Activated T-cell treated with anti-CD3 and anti-CD28 coated beads, Interleukin-2, amount 50 U/mL, for 72 hours (primary cell): ENCODE results near the gene ZSCAN5B. TPM values are rescaled to one million over a fixed set of nuclear protein-coding genes. Genes with fewer than 3 reads are reported as not detected.
A peak's percentile ranks its signal among the peaks of the same experiment; 100 is the strongest.
"Not testable (repeated sequence)": the region's sequence is repeated elsewhere in the genome, so short reads cannot be mapped to it uniquely, and the experiment has no call there.

Experiments used
- ATAC-seq, 2 donors: fragments of 150-1000 bp; cut with Tn5 transposase; replicated peaks in 1 of 2; 2 replicates each; pipeline ENCODE4 v1.10.0; 2021; ENCODE audit warnings: moderate library complexity in 2 of 2, mild to moderate bottlenecking in 1 of 2
- DNase-seq, 2 donors: peaks; one replicate each; pipeline ENCODE4 v3.0.0; 2021 to 2022; ENCODE audit warnings: mixed read lengths in 1 of 2
- H3K27ac Mint-ChIP-seq: one replicate; pipeline ENCODE4 v1.8.0; 2022; ENCODE audit warnings: mild to moderate bottlenecking, moderate library complexity, mixed read lengths
- H3K27me3 Mint-ChIP-seq: one replicate; pipeline ENCODE4 v1.8.0; 2022; ENCODE audit warnings: low read depth, mixed read lengths
- H3K36me3 Mint-ChIP-seq, 2 donors: one replicate each; pipeline ENCODE4 v1.8.0; 2022; ENCODE audit warnings: mixed read lengths in 2 of 2, mild to moderate bottlenecking in 1 of 2; ENCODE audit not compliant: insufficient read depth in 2 of 2
- H3K4me1 Mint-ChIP-seq: one replicate; pipeline ENCODE4 v1.8.0; 2022; ENCODE audit warnings: low read depth, mixed read lengths
- H3K4me3 Mint-ChIP-seq, 2 donors: one replicate each; pipeline ENCODE4 v1.8.0; 2022; ENCODE audit warnings: mild to moderate bottlenecking in 2 of 2, mixed read lengths in 2 of 2, moderate library complexity in 2 of 2
- H3K9me3 Mint-ChIP-seq, 2 donors: one replicate each; pipeline ENCODE4 v1.8.0; 2022; ENCODE audit warnings: mixed read lengths in 2 of 2
- total RNA-seq, 2 donors: library from RNA; stranded (reverse); gene quantifications; one replicate each; pipeline ENCODE4 v1.2.3, GENCODE V29; 2022

Gene ZSCAN5B
- total RNA-seq, 2 donors from 2014 or later, result not detected

DNA sequence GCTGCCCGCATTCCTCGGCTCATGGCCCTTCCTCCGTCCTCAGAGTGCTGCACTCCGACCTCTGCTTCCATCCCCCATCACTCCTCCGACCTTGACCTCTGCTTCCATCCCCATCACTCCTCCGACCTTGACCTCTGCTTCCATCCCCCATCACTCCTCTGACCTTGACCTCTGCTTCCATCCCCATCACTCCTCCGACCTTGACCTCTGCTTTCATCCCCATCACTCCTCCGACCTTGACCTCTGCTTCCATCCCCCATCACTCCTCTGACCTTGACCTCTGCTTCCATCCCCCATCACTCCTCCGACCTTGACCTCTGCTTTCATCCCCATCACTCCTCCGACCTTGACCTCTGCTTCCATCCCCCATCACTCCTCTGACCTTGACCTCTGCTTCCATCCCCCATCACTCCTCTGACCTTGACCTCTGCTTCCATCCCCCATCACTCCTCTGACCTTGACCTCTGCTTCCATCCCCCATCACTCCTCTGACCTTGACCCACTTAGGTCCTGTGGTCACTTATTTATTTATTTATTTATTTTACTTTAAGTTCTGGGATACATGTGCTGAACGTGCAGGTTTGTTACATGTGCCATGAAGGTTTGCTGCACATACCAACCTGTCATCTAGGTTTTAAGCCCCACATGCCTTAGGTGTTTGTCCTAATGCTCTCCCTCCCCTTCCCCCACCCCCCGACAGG lies 48.5 kb downstream of the ZSCAN5B start:
- peaks cover 23% of the 10 kb centered on the region for H3K4me1 Mint-ChIP-seq
- H3K27me3 Mint-ChIP-seq, H3K9me3 Mint-ChIP-seq: not testable (repeated sequence)

DNA sequence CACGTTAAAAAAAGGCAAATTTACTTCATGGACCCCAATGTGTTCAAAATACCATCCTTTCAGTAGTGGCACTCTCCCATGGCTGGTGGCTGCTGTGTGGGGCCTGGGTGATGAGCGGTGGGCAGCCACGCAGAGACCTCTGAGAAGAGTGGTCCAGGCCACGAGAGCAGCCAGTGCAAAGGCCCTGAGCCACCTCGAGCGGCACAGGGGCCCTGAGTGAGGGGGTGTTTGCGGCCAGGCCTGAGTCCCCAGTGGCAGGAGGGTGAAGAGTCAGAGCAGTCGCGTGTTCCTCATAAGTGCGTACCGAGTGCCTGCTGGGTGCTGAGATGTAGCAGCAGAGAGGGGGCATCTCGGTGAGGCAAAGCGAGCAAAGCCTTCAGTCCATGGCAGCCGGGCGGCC lies 49.5 kb downstream of the ZSCAN5B start:
- Mint-ChIP-seq H3K36me3 (peaks cover 3 to 16% of the 10 kb centered on the region in 2 donors), H3K4me1 (peaks cover 26% of the 10 kb centered on the region), H3K27me3 (no peaks in the 10 kb centered on the region), H3K9me3 (no peaks in the 10 kb centered on the region), H3K4me3 (no peak overlapping the region), H3K27ac (no peak overlapping the region)
- ATAC-seq, result no peak
- DNase-seq, result no peak

More for the DNA sequence above, 48.5 kb downstream of the ZSCAN5B start:
- not testable (repeated sequence) for DNase-seq, H3K4me3 Mint-ChIP-seq, ATAC-seq, H3K27ac Mint-ChIP-seq
- H3K36me3 Mint-ChIP-seq, result peaks cover 5 to 14% of the 10 kb centered on the region in 2 donors

- no peaks in the 10 kb centered on the region for H3K27me3 Mint-ChIP-seq
- no peak overlapping the region for H3K4me3 Mint-ChIP-seq
- no peaks in the 10 kb centered on the region for H3K9me3 Mint-ChIP-seq
- no peak overlapping the region for H3K27ac Mint-ChIP-seq
- peaks cover 27% of the 10 kb centered on the region for H3K4me1 Mint-ChIP-seq
- no peak for ATAC-seq
- H3K36me3 Mint-ChIP-seq, result peaks cover 3 to 16% of the 10 kb centered on the region in 2 donors
- no peak for DNase-seq
Measured at GRCh38 chr19:56147307-56147706, 50.3 kb downstream of the ZSCAN5B start.

GRCh38 chr19:56146904-56147303 lies 50.7 kb downstream of the ZSCAN5B start:
- ATAC-seq, result no peak
- Mint-ChIP-seq H3K27ac (no peak overlapping the region), H3K4me3 (no peak overlapping the region), H3K4me1 (peaks cover 31% of the 10 kb centered on the region), H3K9me3 (no peaks in the 10 kb centered on the region), H3K27me3 (no peaks in the 10 kb centered on the region), H3K36me3 (peaks cover 3 to 16% of the 10 kb centered on the region in 2 donors)
- no peak for DNase-seq

DNA sequence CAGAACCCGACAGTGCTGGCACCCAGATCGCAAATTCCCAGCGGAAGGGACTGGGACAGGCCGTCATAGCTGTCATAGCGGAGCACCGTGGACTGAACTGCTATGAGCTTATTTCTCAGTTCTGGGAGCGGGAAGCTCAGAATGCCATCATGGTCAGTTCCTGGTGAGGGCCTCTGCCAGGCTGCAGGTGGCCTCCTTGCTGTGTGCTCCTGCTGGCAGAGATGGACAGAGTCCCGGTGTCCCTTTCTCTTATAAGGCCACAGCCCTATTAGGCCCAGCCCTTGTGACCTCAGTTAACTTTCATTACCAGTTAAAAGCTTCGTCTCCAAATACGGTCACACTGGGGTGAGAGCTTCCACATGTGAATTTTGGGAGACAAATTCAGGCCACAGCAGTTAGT lies 51.9 kb downstream of the ZSCAN5B start:
- H3K27ac Mint-ChIP-seq, result no peak overlapping the region
- DNase-seq (no peak), ATAC-seq (no peak)
- H3K36me3 Mint-ChIP-seq, result peaks cover 3 to 16% of the 10 kb centered on the region in 2 donors
- H3K4me3 Mint-ChIP-seq, result no peak overlapping the region
- H3K4me1 Mint-ChIP-seq, result peaks cover 33% of the 10 kb centered on the region
- no peaks in the 10 kb centered on the region for H3K9me3 Mint-ChIP-seq
- no peaks in the 10 kb centered on the region for H3K27me3 Mint-ChIP-seq

GRCh38 chr19:56144831-56145230 lies 52.8 kb downstream of the ZSCAN5B start:
- Mint-ChIP-seq H3K36me3 (peaks cover 3 to 10% of the 10 kb centered on the region in 2 donors), H3K27me3 (no peaks in the 10 kb centered on the region), H3K4me3 (no peak overlapping the region), H3K27ac (no peak overlapping the region), H3K4me1 (peaks cover 38% of the 10 kb centered on the region), H3K9me3 (no peaks in the 10 kb centered on the region)
- DNase-seq (no peak), ATAC-seq (no peak)

GRCh38 chr19:56144376-56144775 lies 53.2 kb downstream of the ZSCAN5B start:
- H3K36me3 Mint-ChIP-seq, result peaks cover 2 to 8% of the 10 kb centered on the region in 2 donors
- H3K4me1 Mint-ChIP-seq, result peaks cover 43% of the 10 kb centered on the region
- DNase-seq (no peak), ATAC-seq (no peak)
- H3K27ac Mint-ChIP-seq, result no peak overlapping the region
- H3K4me3 Mint-ChIP-seq, result no peak overlapping the region
- H3K27me3 Mint-ChIP-seq, result no peaks in the 10 kb centered on the region
- no peaks in the 10 kb centered on the region for H3K9me3 Mint-ChIP-seq

- DNase-seq, result no peak
- Mint-ChIP-seq H3K27me3 (no peaks in the 10 kb centered on the region), H3K36me3 (peaks cover 0 to 4% of the 10 kb centered on the region in 2 donors), H3K4me3 (peak overlapping the region; percentile 88 to 94), H3K9me3 (no peaks in the 10 kb centered on the region), H3K27ac (no peak overlapping the region), H3K4me1 (peaks cover 44% of the 10 kb centered on the region)
- no peak for ATAC-seq
Measured at GRCh38 chr19:56142897-56143434, 54.6 kb downstream of the ZSCAN5B start.

GRCh38 chr19:56142087-56142787 lies 55.3 kb downstream of the ZSCAN5B start:
- peak overlapping the region; percentile 60 for H3K27ac Mint-ChIP-seq
- no peaks in the 10 kb centered on the region for H3K27me3 Mint-ChIP-seq
- ATAC-seq (no peak), DNase-seq (no peak)
- peaks cover 0 to 4% of the 10 kb centered on the region in 2 donors for H3K36me3 Mint-ChIP-seq
- H3K4me3 Mint-ChIP-seq, result peak overlapping the region; percentile 88 to 94
- peaks cover 44% of the 10 kb centered on the region for H3K4me1 Mint-ChIP-seq
- H3K9me3 Mint-ChIP-seq, result no peaks in the 10 kb centered on the region

DNA sequence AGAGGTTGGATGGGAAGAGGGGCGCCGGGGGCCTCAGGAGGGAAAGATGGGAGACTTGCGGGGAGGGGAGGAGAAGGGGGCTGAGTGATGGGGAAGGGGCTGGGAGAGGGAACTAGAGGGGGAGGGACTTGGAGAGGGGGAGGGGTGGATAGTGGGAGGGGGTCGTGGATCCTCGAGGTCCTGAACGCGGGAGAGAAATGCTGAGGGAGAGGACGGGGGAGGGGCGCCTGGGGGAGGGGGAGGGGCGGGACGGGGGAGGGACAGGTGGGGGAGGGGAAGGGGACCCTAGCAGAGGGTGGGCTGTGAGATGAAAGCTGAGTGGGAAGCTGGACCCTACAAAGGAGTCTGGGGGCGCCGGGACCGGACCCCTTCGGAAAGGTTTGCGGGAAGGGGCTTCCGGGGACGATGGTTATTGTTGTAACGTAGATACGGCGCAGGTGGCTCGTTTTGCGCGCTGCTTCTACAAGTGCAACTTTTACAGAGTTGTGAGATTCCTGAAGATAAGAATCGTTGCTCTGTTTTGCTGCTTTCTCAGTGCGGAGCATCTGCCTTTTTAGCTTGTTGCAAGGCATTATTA lies 56.1 kb downstream of the ZSCAN5B start:
- no peak for ATAC-seq
- no peaks in the 10 kb centered on the region for H3K9me3 Mint-ChIP-seq
- peaks cover 0 to 3% of the 10 kb centered on the region in 2 donors for H3K36me3 Mint-ChIP-seq
- H3K27me3 Mint-ChIP-seq, result no peaks in the 10 kb centered on the region
- H3K4me1 Mint-ChIP-seq, result peaks cover 44% of the 10 kb centered on the region
- peak overlapping the region; percentile 93 for H3K27ac Mint-ChIP-seq
- peak; percentile 34 to 35 for DNase-seq
- H3K4me3 Mint-ChIP-seq, result peak overlapping the region; percentile 93 to 94

GRCh38 chr19:56140583-56141416 lies 56.8 kb downstream of the ZSCAN5B start, which contains the start of gene ZNF444:
TSS of gene ZNF444 (plus strand) at chr19:56141287. CDS start at chr19:56146912, 5,625 bp downstream.
- H3K4me3 Mint-ChIP-seq, result peak within 1 kb of the TSS; percentile 93 to 94
- peaks cover 44% of the 10 kb centered on the region for H3K4me1 Mint-ChIP-seq
- H3K36me3 Mint-ChIP-seq, result peaks cover 0 to 2% of the 10 kb centered on the region in 2 donors
- H3K27ac Mint-ChIP-seq, result peak within 1 kb of the TSS; percentile 93
- ATAC-seq (peak; percentile 93 to 94), DNase-seq (peak; percentile 97 to 99)
- no peaks in the 10 kb centered on the region for H3K9me3 Mint-ChIP-seq
- H3K27me3 Mint-ChIP-seq, result no peaks in the 10 kb centered on the region

- peak; percentile 17 to 26 for DNase-seq
- H3K9me3 Mint-ChIP-seq, result no peaks in the 10 kb centered on the region
Measured at GRCh38 chr19:56139847-56140582, 57.6 kb downstream of the ZSCAN5B start.

More at GRCh38 chr19:56139847-56140582, 57.6 kb downstream of the ZSCAN5B start:
- peak overlapping the region; percentile 93 to 94 for H3K4me3 Mint-ChIP-seq
- H3K27me3 Mint-ChIP-seq, result no peaks in the 10 kb centered on the region
- peaks cover 0 to 2% of the 10 kb centered on the region in 2 donors for H3K36me3 Mint-ChIP-seq
- peaks cover 44% of the 10 kb centered on the region for H3K4me1 Mint-ChIP-seq
- ATAC-seq, result no peak
- peak overlapping the region; percentile 92 for H3K27ac Mint-ChIP-seq
